Prostate gland (tissue), 2 donors: Measurements from ENCODE around the gene SPOCK1.

Experiments
- CTCF ChIP-seq, 4 experiments: fragments of 200-600 bp in 2 of 4; fragments of 450-650 bp in 2 of 4; sonication (generic) in 2 of 4; IDR thresholded peaks; 1 replicate in 3 of 4; 2 replicates in 1 of 4; pipeline ENCODE4 v1.5.1; 2016 to 2019; ENCODE audit warnings: antibody characterized with exemption in 4 of 4, mild to moderate bottlenecking in 2 of 4, moderate library complexity in 2 of 4
- POLR2A ChIP-seq: fragments of 450-650 bp; IDR thresholded peaks from one replicate; pipeline ENCODE4 v1.6.1; 2016; ENCODE audit warnings: antibody characterized with exemption, mild to moderate bottlenecking

GRCh38 chr5:137036640-137037039, 462.5 kb downstream of the SPOCK1 start:
- TF ChIP-seq CTCF (IDR thresholded peaks at IDR 0.05): no peak
- no peak for TF ChIP-seq POLR2A
